Ishikawa (cell line): Measurements from ENCODE around the gene ENPP4.

Experiments used
- CEBPB ChIP-seq: IDR thresholded peaks from 2 replicates; pipeline ENCODE4 v1.6.1; 2012
- CREB1 ChIP-seq: IDR thresholded peaks from 2 replicates; pipeline ENCODE4 v1.6.1; 2012; ENCODE audit warnings: low read depth
- EGR1 ChIP-seq: IDR thresholded peaks from 2 replicates; pipeline ENCODE4 v1.6.1; 2012
- EP300 ChIP-seq: IDR thresholded peaks from 2 replicates; pipeline ENCODE4 v1.6.1; 2012; ENCODE audit warnings: borderline replicate concordance
- FOXM1 ChIP-seq: IDR thresholded peaks from 2 replicates; pipeline ENCODE4 v1.6.1; 2012; ENCODE audit warnings: low read depth, borderline replicate concordance
- NFIC ChIP-seq: IDR thresholded peaks from 2 replicates; pipeline ENCODE4 v1.6.1; 2012
- RAD21 ChIP-seq: IDR thresholded peaks from 2 replicates; pipeline ENCODE4 v1.6.1; 2012; ENCODE audit warnings: low read depth
- REST ChIP-seq: IDR thresholded peaks from 2 replicates; pipeline ENCODE4 v1.6.1; 2012; ENCODE audit warnings: low read depth, mild to moderate bottlenecking
- TAF1 ChIP-seq: IDR thresholded peaks from 2 replicates; pipeline ENCODE4 v1.6.1; 2012; ENCODE audit warnings: low read depth, mild to moderate bottlenecking
- TCF12 ChIP-seq: IDR thresholded peaks from 2 replicates; pipeline ENCODE4 v1.6.1; 2012; ENCODE audit warnings: low read depth
- TEAD4 ChIP-seq: IDR thresholded peaks from 2 replicates; pipeline ENCODE4 v1.6.1; 2012
- YY1 ChIP-seq: IDR thresholded peaks from 2 replicates; pipeline ENCODE4 v1.6.1; 2012; ENCODE audit warnings: low read depth
- ZBTB7A ChIP-seq: IDR thresholded peaks from 2 replicates; pipeline ENCODE4 v1.6.1; 2012; ENCODE audit warnings: low read depth
- TF ChIP-seq, protein P1 (sequence below): IDR thresholded peaks from 2 replicates; pipeline ENCODE4 v1.6.1; 2012
- TF ChIP-seq, protein P2 (sequence below): IDR thresholded peaks from 2 replicates; pipeline ENCODE4 v1.6.1; 2012

Gene ENPP4

DNA sequence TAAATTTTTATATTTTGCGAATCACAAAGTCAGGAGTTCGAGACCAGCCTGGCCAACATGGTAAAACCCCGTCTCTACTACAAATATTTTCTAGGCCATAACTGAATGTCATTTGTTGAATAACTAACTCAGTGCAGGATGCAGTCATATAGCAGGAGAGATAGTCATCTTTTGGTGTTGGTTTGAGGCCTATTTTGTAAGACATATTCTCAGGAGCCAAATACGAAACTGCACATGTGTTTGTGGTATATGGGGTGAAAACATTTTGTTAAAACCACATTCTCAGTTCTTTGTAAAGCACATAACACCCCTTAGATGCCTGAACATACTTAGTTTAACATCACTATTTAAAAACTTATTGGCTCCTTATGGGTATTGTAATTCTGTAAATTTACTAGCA lies 45.7 kb downstream of the ENPP4 start:
- TF ChIP-seq EGR1 (no peak), EP300 (no peak), TAF1 (no peak), CEBPB (no peak), REST (no peak), NFIC (no peak), CREB1 (no peak), TEAD4 (no peak), RAD21 (no peak), ZBTB7A (no peak), YY1 (no peak), TCF12 (no peak), FOXM1 (no peak)
- TF ChIP-seq, protein P1, sequence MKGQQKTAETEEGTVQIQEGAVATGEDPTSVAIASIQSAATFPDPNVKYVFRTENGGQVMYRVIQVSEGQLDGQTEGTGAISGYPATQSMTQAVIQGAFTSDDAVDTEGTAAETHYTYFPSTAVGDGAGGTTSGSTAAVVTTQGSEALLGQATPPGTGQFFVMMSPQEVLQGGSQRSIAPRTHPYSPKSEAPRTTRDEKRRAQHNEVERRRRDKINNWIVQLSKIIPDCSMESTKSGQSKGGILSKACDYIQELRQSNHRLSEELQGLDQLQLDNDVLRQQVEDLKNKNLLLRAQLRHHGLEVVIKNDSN: no peak
- TF ChIP-seq, protein P2, sequence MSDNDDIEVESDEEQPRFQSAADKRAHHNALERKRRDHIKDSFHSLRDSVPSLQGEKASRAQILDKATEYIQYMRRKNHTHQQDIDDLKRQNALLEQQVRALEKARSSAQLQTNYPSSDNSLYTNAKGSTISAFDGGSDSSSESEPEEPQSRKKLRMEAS: no peak

DNA sequence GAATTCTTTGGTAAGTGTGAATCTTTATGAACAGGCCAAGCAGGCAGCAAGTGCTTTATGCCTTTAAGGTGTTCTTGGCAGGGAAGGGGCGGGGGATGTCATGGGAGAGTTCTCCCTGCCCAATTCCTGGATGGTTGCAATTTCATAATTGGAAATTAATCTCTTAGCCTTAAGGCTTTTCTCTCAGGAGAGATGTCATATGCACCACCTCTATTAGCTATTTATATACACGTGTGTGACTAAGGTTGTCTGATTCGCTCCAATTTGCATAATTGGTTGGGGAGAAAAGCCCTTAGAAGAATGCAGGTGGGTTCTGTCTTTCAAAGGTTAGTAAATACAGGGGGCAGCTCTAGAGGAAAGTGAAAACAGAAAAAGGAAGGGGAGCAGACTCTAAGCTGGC lies 46.2 kb downstream of the ENPP4 start:
- no peak for TF ChIP-seq TAF1

GRCh38 chr6:46184114-46184513 lies 54.3 kb downstream of the ENPP4 start:
- peak; percentile 30; the same call in 1 of the 2 replicates for TF ChIP-seq NFIC
- TF ChIP-seq CREB1: no peak

GRCh38 chr6:46186583-46186982 lies 56.8 kb downstream of the ENPP4 start:
- TF ChIP-seq EP300: no peak

- TF ChIP-seq TCF12 (no peak), YY1 (no peak), ZBTB7A (no peak)
- TF ChIP-seq, protein P1: no peak
These were observed 59.9 kb downstream of the ENPP4 start for GRCh38 chr6:46189726-46190125.

DNA sequence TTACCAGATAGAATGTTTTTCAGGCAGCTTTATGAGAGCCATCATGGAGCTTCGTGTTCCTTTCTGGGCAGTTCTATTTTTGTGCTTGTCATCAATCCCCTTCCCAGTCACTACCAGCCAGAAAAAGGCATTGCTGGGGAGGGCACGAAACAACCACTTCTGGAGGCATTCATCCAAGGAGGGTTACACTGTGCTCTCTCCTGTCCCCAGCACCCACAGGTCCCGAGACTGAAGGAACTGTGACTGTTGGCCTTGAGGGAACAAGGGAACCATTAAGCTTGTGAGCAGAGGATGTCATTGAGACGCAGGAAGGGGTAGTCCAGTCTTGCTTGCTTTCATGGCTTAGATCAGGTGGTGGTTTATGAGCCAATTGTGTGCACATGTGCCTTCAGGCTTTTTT lies 61.1 kb downstream of the ENPP4 start:
- TF ChIP-seq EGR1 (no peak), RAD21 (no peak), EP300 (no peak), REST (no peak), CEBPB (no peak)
- TF ChIP-seq, protein P2: no peak

GRCh38 chr6:46191961-46192360 lies 62.2 kb downstream of the ENPP4 start:
- no peak for TF ChIP-seq RAD21
